ENCODE measurements around the gene ABCC1.

DNA sequence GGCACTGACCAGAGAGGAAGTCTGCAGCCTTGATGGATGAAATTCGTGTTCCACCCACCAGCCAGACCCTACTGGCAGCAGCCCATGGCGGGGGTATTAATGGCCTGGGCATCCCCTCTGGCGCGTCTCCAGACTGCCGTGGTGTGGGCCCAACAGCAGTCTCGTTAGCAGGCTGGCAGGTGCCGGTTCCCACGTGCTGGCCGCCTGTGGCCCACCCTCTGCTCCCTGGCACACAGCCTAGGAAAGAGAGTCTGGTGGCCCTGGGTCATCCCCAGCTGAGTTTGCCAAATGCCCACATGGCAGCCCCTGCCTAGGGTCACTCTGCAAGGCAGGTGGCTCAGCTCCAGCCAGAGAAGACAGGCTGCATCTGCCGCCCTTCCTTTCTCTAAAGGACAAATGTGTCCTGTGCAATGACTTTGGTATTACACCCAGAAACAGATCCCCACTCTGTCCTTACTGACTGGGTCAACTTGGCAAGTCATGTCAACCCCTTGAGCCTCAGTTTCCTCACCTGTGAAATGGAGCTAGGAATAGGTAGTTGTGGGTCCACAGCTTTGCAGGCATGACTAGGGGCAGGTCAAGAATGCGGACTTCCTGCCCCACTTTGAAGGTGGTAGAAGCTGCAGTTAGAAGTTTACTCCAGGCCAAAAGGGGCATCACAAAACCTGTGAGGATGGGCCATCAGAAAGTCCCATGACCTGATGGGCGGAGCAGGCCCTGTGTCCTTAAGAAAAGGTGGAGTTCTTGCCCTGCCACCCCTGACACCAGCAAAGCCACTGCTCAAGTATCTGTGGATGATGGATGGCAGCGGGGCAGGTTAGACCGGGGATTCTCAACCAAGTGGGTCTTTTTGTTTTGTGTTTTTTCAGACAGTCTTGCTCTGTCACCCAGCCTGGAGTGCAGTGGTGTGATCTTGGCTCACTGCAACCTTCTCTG lies 197.2 kb downstream of the ABCC1 start:
- TF ChIP-seq, protein P1, sequence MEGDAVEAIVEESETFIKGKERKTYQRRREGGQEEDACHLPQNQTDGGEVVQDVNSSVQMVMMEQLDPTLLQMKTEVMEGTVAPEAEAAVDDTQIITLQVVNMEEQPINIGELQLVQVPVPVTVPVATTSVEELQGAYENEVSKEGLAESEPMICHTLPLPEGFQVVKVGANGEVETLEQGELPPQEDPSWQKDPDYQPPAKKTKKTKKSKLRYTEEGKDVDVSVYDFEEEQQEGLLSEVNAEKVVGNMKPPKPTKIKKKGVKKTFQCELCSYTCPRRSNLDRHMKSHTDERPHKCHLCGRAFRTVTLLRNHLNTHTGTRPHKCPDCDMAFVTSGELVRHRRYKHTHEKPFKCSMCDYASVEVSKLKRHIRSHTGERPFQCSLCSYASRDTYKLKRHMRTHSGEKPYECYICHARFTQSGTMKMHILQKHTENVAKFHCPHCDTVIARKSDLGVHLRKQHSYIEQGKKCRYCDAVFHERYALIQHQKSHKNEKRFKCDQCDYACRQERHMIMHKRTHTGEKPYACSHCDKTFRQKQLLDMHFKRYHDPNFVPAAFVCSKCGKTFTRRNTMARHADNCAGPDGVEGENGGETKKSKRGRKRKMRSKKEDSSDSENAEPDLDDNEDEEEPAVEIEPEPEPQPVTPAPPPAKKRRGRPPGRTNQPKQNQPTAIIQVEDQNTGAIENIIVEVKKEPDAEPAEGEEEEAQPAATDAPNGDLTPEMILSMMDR (IDR thresholded peaks at IDR 0.05; ENCODE audit: insufficient read depth, low read length, poor library complexity, severe bottlenecking), result no peak
- no peak for TF ChIP-seq EZH2phosphoT487 (conservative IDR thresholded peaks at IDR 0.05; ENCODE audit: low read length)

Data from SU-DHL-6 (cell line).